ENCODE measurements around the gene HOMER1. TPM values are rescaled to one million over a fixed set of nuclear protein-coding genes. Genes with fewer than 3 reads are reported as not detected.

HOMER1 gene
- total RNA-seq, 1 donor from 2014 or later = 9.6 TPM

GRCh38 chr5:79490323-79490936, 23.5 kb downstream of the HOMER1 start:
- no peak for DNase-seq (ENCODE audit: low read depth)
- Histone ChIP-seq H3K27me3 (ENCODE audit: control insufficient read depth, insufficient read depth, low read length) (no peaks in the 10 kb centered on the region), H3K4me3 (ENCODE audit: low read depth, low read length) (no peak overlapping the region), H3K36me3 (ENCODE audit: control insufficient read depth, insufficient read depth, low read length) (no peaks in the 10 kb centered on the region)
- no peak for TF ChIP-seq CTCF (IDR thresholded peaks at IDR 0.05; ENCODE audit: insufficient read depth, low read length, poor library complexity, severe bottlenecking)

DNA sequence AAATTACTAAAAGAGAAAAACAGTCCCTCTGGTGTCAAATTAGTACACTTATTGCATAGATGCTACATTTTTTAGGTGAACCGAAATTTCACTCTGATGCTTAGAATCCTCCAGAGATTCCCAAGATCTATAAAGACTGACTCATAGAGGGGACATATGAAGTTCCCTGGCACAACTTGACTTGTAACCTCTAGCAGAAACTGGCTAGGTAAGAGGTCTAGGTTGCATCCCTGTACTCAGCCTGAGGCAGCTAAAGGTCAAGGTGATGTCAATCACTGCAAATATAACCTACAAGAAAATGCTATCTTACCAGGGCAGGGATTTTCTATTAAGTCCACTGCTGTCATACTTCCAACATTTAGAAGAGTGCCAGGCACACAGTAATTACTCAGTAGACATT, 24.2 kb downstream of the HOMER1 start:
- no peak for TF ChIP-seq CTCF (IDR thresholded peaks at IDR 0.05; ENCODE audit: insufficient read depth, low read length, poor library complexity, severe bottlenecking)
- no peaks in the 10 kb centered on the region for H3K36me3 ChIP-seq (ENCODE audit: control insufficient read depth, insufficient read depth, low read length)
- H3K27me3 ChIP-seq (ENCODE audit: control insufficient read depth, insufficient read depth, low read length) = no peaks in the 10 kb centered on the region
- DNase-seq (ENCODE audit: low read depth) = no peak
- H3K4me3 ChIP-seq (ENCODE audit: low read depth, low read length) = no peak overlapping the region

GRCh38 chr5:79488775-79489174, 25.2 kb downstream of the HOMER1 start:
- no peak for DNase-seq (ENCODE audit: low read depth)
- Histone ChIP-seq H3K27me3 (ENCODE audit: control insufficient read depth, insufficient read depth, low read length) (no peaks in the 10 kb centered on the region), H3K36me3 (ENCODE audit: control insufficient read depth, insufficient read depth, low read length) (no peaks in the 10 kb centered on the region), H3K4me3 (ENCODE audit: low read depth, low read length) (no peak overlapping the region)
- no peak for TF ChIP-seq CTCF (IDR thresholded peaks at IDR 0.05; ENCODE audit: insufficient read depth, low read length, poor library complexity, severe bottlenecking)

DNA sequence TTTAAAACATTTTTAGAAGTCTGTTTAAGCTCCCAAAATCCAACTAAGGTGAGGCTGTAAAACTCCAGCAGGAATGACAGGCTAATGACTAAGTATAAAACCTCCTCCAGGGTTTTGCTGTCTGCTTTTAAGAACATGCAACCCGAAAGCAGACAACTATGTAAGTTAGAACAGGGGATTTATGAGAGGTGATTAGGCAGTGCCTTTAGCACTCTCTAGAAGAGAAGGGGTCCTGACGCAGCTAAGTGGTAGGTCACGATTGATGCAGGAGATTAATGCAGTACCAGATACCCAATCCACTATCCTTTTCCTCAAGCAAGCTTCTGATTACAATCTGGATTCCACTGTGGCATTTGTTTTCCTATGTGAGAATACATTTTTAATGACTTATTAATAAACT, 25.9 kb downstream of the HOMER1 start:
- no peak for TF ChIP-seq CTCF (IDR thresholded peaks at IDR 0.05; ENCODE audit: insufficient read depth, low read length, poor library complexity, severe bottlenecking)
- Histone ChIP-seq H3K4me3 (ENCODE audit: low read depth, low read length) (no peak overlapping the region), H3K27me3 (ENCODE audit: control insufficient read depth, insufficient read depth, low read length) (no peaks in the 10 kb centered on the region), H3K36me3 (ENCODE audit: control insufficient read depth, insufficient read depth, low read length) (no peaks in the 10 kb centered on the region)
- no peak for DNase-seq (ENCODE audit: low read depth)

DNA sequence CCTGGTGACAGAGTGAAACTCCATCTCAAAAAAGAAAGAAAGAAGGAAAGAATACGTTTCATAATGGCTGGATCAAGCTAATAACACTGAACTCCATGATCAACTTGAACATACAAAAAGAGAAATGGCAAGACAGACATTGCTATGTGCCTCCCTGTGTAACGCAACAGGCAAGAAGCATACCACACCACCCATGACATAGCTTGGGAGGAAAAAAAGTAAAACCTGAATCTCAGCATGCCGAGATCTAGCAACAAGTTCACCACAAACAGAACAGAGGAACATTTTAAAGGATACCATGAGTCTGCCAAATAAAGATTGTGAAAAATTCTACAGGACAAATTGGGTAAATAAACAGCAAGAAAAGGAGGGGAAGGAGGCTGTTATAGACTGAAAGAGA, 26.7 kb downstream of the HOMER1 start:
- no peak for TF ChIP-seq CTCF (IDR thresholded peaks at IDR 0.05; ENCODE audit: insufficient read depth, low read length, poor library complexity, severe bottlenecking)
- no peaks in the 10 kb centered on the region for H3K27me3 ChIP-seq (ENCODE audit: control insufficient read depth, insufficient read depth, low read length)
- no peak overlapping the region for H3K4me3 ChIP-seq (ENCODE audit: low read depth, low read length)
- H3K36me3 ChIP-seq (ENCODE audit: control insufficient read depth, insufficient read depth, low read length) = no peaks in the 10 kb centered on the region
- DNase-seq (ENCODE audit: low read depth) = no peak

DNA sequence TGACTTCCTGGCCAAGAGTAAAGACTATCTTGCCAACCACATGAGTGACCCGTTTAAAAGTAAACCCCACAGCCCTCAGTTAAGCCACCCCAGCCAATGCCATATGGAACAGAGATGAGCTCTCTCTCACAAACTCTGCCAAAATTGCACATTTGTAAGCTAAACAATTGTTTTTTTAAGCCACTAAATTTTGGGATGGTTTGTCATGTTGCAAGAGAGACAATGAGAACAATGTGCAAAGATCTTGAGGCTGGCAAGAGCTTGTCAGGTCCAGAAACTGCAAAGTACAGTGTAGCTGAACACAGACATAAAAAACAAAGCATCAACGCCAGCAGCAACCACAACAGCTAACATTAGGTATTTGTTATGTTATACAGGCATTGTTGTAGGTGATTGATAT, 27.8 kb downstream of the HOMER1 start:
- Histone ChIP-seq H3K36me3 (ENCODE audit: control insufficient read depth, insufficient read depth, low read length) (no peaks in the 10 kb centered on the region), H3K27me3 (ENCODE audit: control insufficient read depth, insufficient read depth, low read length) (no peaks in the 10 kb centered on the region), H3K4me3 (ENCODE audit: low read depth, low read length) (no peak overlapping the region)
- DNase-seq (ENCODE audit: low read depth) = no peak
- TF ChIP-seq CTCF (IDR thresholded peaks at IDR 0.05; ENCODE audit: insufficient read depth, low read length, poor library complexity, severe bottlenecking) = no peak
